GM12865 (cell line): ENCODE data around the gene ZMIZ1.

Source experiments
- DNase-seq: peaks from one replicate; pipeline ENCODE4 v3.0.0; 2010; ENCODE audit warnings: low read depth
- H3K4me3 ChIP-seq: 2 replicates; pipeline ENCODE4 v1.5.1; 2011; ENCODE audit warnings: mild to moderate bottlenecking, low read depth, low read length, control low read depth
- CTCF ChIP-seq: IDR thresholded peaks from 2 replicates; pipeline ENCODE4 v1.5.1; 2011; ENCODE audit warnings: low read length, control low read depth, low read depth, inconsistent platforms; ENCODE audit not compliant: insufficient read depth; ENCODE audit errors: missing control alignments

ZMIZ1 gene

GRCh38 chr10:79107736-79108264, 39.0 kb downstream of the ZMIZ1 start:
- no peak for DNase-seq
- TF ChIP-seq CTCF = no peak
- H3K4me3 ChIP-seq = no peak overlapping the region

GRCh38 chr10:79108728-79109127, 40.0 kb downstream of the ZMIZ1 start:
- DNase-seq = no peak
- TF ChIP-seq CTCF = no peak
- H3K4me3 ChIP-seq = no peak overlapping the region

- no peak for TF ChIP-seq CTCF
- no peak overlapping the region for H3K4me3 ChIP-seq
- no peak for DNase-seq
Observed at GRCh38 chr10:79111427-79111826, 42.7 kb downstream of the ZMIZ1 start.

- H3K4me3 ChIP-seq = no peak overlapping the region
- TF ChIP-seq CTCF = no peak
- DNase-seq = no peak
Observed at GRCh38 chr10:79111846-79112614, 43.3 kb downstream of the ZMIZ1 start.

- no peak overlapping the region for H3K4me3 ChIP-seq
- DNase-seq = no peak
- no peak for TF ChIP-seq CTCF
Observed at GRCh38 chr10:79112881-79113431, 44.2 kb downstream of the ZMIZ1 start.

- no peak overlapping the region for H3K4me3 ChIP-seq
- no peak for DNase-seq
Observed at GRCh38 chr10:79113827-79114226, 45.1 kb downstream of the ZMIZ1 start.

More at GRCh38 chr10:79113827-79114226, 45.1 kb downstream of the ZMIZ1 start:
- TF ChIP-seq CTCF = no peak
